Activated CD4-positive, alpha-beta T cell treated with anti-CD3 and anti-CD28 coated beads for 36 hours (primary cell): ENCODE data around the gene LRMDA. TPM values are rescaled to one million over a fixed set of nuclear protein-coding genes. Genes with fewer than 3 reads are reported as not detected.
"Not testable (repeated sequence)": the region's sequence is repeated elsewhere in the genome, so short reads cannot be mapped to it uniquely, and the experiment has no call there.

Experiments
- ATAC-seq: fragments of 200-7000 bp; cut with Tn5 transposase; one replicate; pipeline ENCODE4 v1.10.0; 2021; ENCODE audit warnings: mild to moderate bottlenecking, moderate library complexity
- CTCF ChIA-PET: fragments of 350-600 bp; sonication (Branson Sonifier 250); formaldehyde crosslinking; loops from one replicate; lab custom pipeline; 2021; ENCODE audit warnings: antibody characterized with exemption; lab: Charles Lee
- POLR2A ChIA-PET: fragments of 350-600 bp; sonication (Branson Sonifier 250); formaldehyde crosslinking; loops from one replicate; lab custom pipeline; 2021; ENCODE audit warnings: antibody characterized with exemption, inconsistent platforms; lab: Charles Lee
- DNase-seq: peaks from one replicate; pipeline ENCODE4 v3.0.0-alpha.2; 2020
- H3K27ac Mint-ChIP-seq: one replicate; pipeline ENCODE4 v1.8.0; 2021; ENCODE audit warnings: mixed read lengths
- H3K27me3 Mint-ChIP-seq: one replicate; pipeline ENCODE4 v1.8.0; 2021; ENCODE audit warnings: mixed read lengths
- H3K36me3 Mint-ChIP-seq: one replicate; pipeline ENCODE4 v1.8.0; 2021; ENCODE audit warnings: low read depth, mixed read lengths
- H3K4me1 Mint-ChIP-seq: one replicate; pipeline ENCODE4 v1.8.0; 2021; ENCODE audit warnings: mixed read lengths
- H3K4me3 Mint-ChIP-seq: one replicate; pipeline ENCODE4 v1.8.0; 2021; ENCODE audit warnings: mild to moderate bottlenecking, moderate library complexity, mixed read lengths
- H3K9me3 Mint-ChIP-seq: one replicate; pipeline ENCODE4 v1.8.0; 2021; ENCODE audit warnings: low read depth, mixed read lengths
- intact Hi-C, 2 experiments: fragments of 100-400 bp; cut with DNase I in 1 of 2; cut with micrococcal nuclease in 1 of 2; formaldehyde crosslinking; loops; one replicate each; pipeline versions ENCODE4 v1.14.2 to v1.15.1; 2022 to 2024; cut with DNase I, micrococcal nuclease
- total RNA-seq, 2 experiments: library from RNA; stranded (reverse); gene quantifications; one replicate each; pipeline ENCODE4 v1.2.3, GENCODE V29; 2021

Gene LRMDA
- total RNA-seq, 2 experiments from 2014 or later, result not detected

DNA sequence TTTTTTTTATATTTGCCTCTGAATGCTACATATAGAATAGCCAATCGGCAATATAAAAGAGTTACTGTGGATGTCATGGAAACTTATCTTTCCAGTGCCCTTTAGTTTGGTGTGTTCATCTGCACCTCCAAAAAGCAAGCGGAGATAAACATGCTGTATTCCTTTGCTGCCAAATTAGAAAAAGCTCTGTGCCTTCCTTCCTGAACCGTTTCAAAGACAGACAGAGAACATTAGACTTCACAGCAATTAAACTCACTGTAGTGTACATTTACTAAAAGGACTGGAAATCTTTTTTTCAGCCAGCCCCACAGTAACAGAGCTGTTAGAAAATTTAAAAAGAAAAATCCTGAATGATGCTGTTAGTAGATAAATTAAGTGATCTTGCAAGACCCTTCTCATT, 707.5 kb downstream of the LRMDA start:
- ATAC-seq (no peak), DNase-seq (no peak)
- no peaks in the 10 kb centered on the region for H3K27me3 Mint-ChIP-seq
- ChIA-PET CTCF (interaction anchor here (0.9 kb wide), 1 partner anchor 61 kb away, joined by 5 read pairs; no protein-coding TSS in a partner anchor), POLR2A (no interaction called here)
- H3K4me1 Mint-ChIP-seq, result peaks cover 7% of the 10 kb centered on the region
- no peak overlapping the region for H3K27ac Mint-ChIP-seq
- no peaks in the 10 kb centered on the region for H3K9me3 Mint-ChIP-seq
- H3K4me3 Mint-ChIP-seq, result no peak overlapping the region
- intact Hi-C loops, result no loop called here
- H3K36me3 Mint-ChIP-seq, result no peaks in the 10 kb centered on the region

DNA sequence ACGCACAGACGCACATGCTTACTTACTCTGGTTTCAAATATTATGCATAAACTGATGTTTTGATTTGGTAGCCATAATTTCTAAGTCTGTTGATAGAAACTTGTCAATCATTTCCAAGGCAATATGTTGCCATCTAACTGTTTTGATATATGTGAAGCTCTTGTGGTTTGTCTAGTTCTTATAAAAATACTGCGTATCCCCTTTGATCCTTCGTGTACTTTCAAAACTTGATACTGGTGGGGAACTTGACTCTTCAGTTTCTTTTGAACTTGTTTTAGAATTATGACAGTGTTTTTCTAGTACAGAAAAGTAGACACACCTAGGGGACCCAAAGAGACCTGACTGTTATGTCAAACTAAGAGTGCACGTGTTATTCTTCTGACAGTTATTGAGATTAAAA, 708.0 kb downstream of the LRMDA start:
- DNase-seq (no peak), ATAC-seq (peak; percentile 71)
- intact Hi-C loops, result no loop called here
- POLR2A ChIA-PET, result no interaction called here
- no peaks in the 10 kb centered on the region for H3K9me3 Mint-ChIP-seq
- H3K27ac Mint-ChIP-seq, result no peak overlapping the region
- H3K27me3 Mint-ChIP-seq, result no peaks in the 10 kb centered on the region
- H3K36me3 Mint-ChIP-seq, result no peaks in the 10 kb centered on the region
- H3K4me3 Mint-ChIP-seq, result no peak overlapping the region
- H3K4me1 Mint-ChIP-seq, result peaks cover 7% of the 10 kb centered on the region
- CTCF ChIA-PET, result no interaction called here

DNA sequence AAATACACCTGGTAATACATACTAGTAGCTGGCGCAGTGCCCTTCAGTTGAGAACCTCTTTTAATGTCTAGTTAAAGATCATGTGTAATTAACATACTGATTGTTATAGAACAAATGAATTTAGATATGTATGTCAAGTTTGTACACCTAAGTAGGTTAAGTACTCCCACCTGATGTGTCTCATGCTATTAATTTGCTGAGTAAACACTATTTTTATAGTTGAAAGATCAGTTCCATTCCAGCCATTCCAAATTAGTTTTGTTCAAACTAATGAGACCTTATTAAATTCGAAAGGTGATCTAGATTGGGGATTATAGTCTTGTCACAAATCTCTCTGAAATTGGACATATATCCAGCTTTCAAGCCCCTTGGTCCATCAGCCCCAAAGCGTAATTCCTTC, 710.0 kb downstream of the LRMDA start:
- no peak for ATAC-seq
- no peaks in the 10 kb centered on the region for H3K9me3 Mint-ChIP-seq
- H3K36me3 Mint-ChIP-seq, result no peaks in the 10 kb centered on the region
- DNase-seq, result no peak
- no peak overlapping the region for H3K27ac Mint-ChIP-seq
- ChIA-PET POLR2A (no interaction called here), CTCF (interaction anchor here (0.7 kb wide), 1 partner anchor 393 kb away, joined by 3 read pairs; no protein-coding TSS in a partner anchor)
- no peaks in the 10 kb centered on the region for H3K27me3 Mint-ChIP-seq
- intact Hi-C loops, result no loop called here
- no peak overlapping the region for H3K4me3 Mint-ChIP-seq
- H3K4me1 Mint-ChIP-seq, result peaks cover 7% of the 10 kb centered on the region

DNA sequence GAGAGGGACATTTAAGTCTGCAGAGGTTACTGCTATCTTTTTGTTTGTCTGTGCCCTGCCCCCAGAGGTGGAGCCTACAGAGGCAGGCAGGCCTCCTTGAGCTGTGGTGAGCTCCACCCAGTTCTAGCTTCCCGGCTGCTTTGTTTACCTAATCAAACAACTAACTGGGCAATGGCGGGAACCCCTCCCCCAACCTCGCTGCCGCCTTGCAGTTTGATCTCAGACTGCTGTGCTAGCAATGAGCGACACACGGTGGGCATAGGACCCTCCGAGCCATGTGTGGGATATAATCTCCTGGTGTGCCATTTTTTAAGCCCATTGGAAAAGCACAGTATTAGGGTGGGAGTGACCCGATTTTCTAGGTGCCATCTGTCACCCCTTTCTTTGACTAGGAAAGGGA, 716.8 kb downstream of the LRMDA start:
- H3K4me3 Mint-ChIP-seq, CTCF ChIA-PET, H3K9me3 Mint-ChIP-seq, H3K4me1 Mint-ChIP-seq, intact Hi-C loops, H3K27me3 Mint-ChIP-seq, DNase-seq, ATAC-seq, H3K36me3 Mint-ChIP-seq, POLR2A ChIA-PET, H3K27ac Mint-ChIP-seq: not testable (repeated sequence)

DNA sequence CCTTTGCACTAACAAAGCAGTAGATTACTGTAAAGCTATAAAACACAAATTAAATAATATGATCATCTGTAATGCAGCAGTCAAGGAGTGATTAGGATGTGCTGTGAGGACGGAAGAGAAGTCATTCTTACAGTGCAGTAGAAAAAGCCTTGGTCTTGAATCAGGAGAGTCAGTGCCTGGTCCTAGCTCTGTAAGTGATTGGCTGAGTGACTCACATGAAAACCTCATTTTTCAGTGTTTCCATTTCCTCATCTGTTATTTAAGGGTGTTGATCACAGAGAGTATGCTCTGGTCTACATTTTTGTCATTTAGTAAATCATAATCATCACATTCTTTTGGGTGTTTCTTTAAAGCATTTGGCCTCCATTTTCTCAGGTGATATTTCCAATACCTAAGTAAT, 717.8 kb downstream of the LRMDA start:
- POLR2A ChIA-PET, result no interaction called here
- peaks cover 7% of the 10 kb centered on the region for H3K27me3 Mint-ChIP-seq

DNA sequence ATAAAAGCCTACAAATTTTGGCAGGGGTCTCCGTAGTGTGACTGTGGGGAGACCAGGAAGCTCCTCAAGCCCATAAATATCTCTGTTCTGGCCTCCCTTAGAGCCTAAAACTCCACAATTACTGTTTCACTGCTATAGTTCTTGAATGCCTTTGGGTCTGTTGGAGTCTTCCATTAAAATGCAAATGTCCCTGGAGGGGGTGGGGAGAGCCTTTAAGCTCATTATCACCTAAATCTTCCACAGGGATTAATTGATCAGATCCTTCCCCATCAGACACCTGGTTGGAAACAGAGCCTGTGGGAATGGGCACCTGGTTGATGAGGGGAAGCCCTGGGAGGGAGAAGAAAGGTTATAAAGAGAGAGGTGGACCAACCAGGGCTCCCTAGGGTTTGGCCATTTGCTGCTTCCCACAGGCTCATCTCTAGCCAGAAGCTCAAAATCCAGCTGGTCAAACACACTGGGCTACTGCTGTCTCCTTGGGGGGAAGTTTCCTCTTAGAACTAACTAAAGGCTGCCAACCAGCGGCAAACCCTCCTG, 718.2 kb downstream of the LRMDA start:
- H3K9me3 Mint-ChIP-seq, result peaks cover 5% of the 10 kb centered on the region
- H3K27ac Mint-ChIP-seq, result no peak overlapping the region
- H3K36me3 Mint-ChIP-seq, result no peaks in the 10 kb centered on the region
- no peaks in the 10 kb centered on the region for H3K4me1 Mint-ChIP-seq
- DNase-seq (no peak), ATAC-seq (no peak)
- peaks cover 8% of the 10 kb centered on the region for H3K27me3 Mint-ChIP-seq
- H3K4me3 Mint-ChIP-seq, result no peak overlapping the region
- CTCF ChIA-PET, result no interaction called here
- intact Hi-C loops, result no loop called here
- POLR2A ChIA-PET, result no interaction called here

More for the DNA sequence above, 717.8 kb downstream of the LRMDA start:
- peaks cover 5% of the 10 kb centered on the region for H3K9me3 Mint-ChIP-seq
- CTCF ChIA-PET, result no interaction called here
- intact Hi-C loops, result no loop called here
- H3K27ac Mint-ChIP-seq, result no peak overlapping the region
- ATAC-seq (no peak), DNase-seq (no peak)
- no peaks in the 10 kb centered on the region for H3K36me3 Mint-ChIP-seq
- no peak overlapping the region for H3K4me3 Mint-ChIP-seq
- no peaks in the 10 kb centered on the region for H3K4me1 Mint-ChIP-seq

DNA sequence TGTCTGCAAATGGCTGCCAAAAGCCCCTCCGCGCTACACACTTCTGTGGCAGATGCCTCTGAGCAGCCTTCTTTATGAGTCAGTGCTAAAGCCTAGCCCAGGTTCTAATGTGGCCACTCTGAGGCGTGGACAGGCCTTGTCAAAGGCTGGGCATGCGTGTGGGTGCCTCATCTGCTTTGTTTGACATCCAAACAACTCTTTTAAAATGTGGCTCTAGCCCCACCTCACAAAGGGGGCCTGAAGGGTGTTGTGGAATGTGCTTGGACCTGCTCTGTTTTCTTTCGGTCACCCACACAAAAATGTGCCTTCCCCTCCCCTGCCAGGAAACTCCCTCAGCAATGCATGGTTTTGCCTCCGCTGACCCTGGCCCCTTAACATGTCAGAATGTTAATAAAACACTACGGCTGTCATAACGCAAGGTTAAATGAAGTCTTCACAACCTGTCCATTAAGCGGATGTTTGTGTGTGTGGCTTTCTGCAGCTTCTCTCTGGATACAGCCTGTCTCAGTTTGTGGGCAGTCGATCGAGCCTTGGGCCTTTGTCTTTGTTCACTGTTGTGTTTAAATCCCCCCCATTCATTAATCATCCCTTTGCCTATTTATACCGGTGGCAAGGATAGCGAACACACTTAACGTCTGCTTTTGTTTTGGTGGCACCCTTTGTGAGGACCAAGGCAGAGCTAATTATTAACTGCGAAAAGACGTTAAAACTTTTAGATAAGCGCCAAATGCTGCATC, 718.9 kb downstream of the LRMDA start:
- DNase-seq (no peak), ATAC-seq (no peak)
- H3K4me3 Mint-ChIP-seq, result no peak overlapping the region
- ChIA-PET CTCF (no interaction called here), POLR2A (no interaction called here)
- H3K4me1 Mint-ChIP-seq, result no peaks in the 10 kb centered on the region
- no peaks in the 10 kb centered on the region for H3K36me3 Mint-ChIP-seq
- H3K27ac Mint-ChIP-seq, result no peak overlapping the region
- intact Hi-C loops, result no loop called here
- H3K27me3 Mint-ChIP-seq, result peaks cover 10% of the 10 kb centered on the region
- H3K9me3 Mint-ChIP-seq, result peaks cover 5% of the 10 kb centered on the region

DNA sequence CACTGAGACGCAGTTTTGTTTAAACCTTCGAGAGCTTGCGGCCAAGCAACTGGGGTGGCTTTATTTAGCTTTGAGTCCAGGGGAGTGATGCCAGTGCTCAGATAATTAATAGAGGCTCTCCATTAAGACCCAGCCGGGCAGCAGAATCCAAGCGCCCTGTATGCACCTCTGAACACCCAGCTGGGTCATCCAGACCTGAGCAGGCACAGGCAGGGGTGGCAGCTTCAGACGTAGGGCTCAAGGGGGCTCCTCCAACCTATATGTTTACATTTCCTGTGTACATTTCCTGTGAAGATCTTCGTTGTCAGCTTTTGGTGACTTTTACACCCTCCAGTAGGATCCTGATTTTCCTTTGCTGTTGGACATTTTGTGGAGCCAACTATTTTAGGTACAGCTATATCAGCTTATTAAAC, 719.5 kb downstream of the LRMDA start:
- no peaks in the 10 kb centered on the region for H3K4me1 Mint-ChIP-seq
- ChIA-PET CTCF (no interaction called here), POLR2A (no interaction called here)
- intact Hi-C loops, result no loop called here
- H3K36me3 Mint-ChIP-seq, result no peaks in the 10 kb centered on the region
- peaks cover 5% of the 10 kb centered on the region for H3K9me3 Mint-ChIP-seq
- H3K27me3 Mint-ChIP-seq, result peaks cover 10% of the 10 kb centered on the region
- ATAC-seq (no peak), DNase-seq (no peak)
- H3K4me3 Mint-ChIP-seq, result no peak overlapping the region
- no peak overlapping the region for H3K27ac Mint-ChIP-seq

DNA sequence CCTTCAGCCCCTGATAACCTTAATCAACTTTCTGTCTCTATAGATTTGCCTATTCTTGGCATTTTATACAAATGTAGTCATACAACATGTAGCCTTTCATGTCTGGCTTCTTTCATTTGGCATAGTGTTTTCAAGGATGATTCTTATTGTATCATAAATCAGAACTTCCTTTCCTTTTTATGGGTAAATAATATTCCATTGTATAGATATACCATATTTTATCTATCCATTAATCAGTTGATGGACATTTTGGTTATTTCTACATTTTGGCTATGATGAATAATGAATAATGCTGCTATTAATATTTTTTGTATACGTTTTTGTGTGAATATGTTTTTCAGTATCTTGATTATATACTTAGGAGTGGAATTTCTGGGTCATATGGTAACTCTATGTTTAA, 720.8 kb downstream of the LRMDA start:
- no peak overlapping the region for H3K27ac Mint-ChIP-seq
- no peak overlapping the region for H3K4me3 Mint-ChIP-seq
- intact Hi-C loops, result no loop called here
- H3K36me3 Mint-ChIP-seq, result no peaks in the 10 kb centered on the region
- H3K27me3 Mint-ChIP-seq, result peaks cover 10% of the 10 kb centered on the region
- CTCF ChIA-PET, result no interaction called here
- H3K9me3 Mint-ChIP-seq, result peaks cover 5% of the 10 kb centered on the region
- POLR2A ChIA-PET, result no interaction called here
- H3K4me1 Mint-ChIP-seq, result no peaks in the 10 kb centered on the region
- DNase-seq (no peak), ATAC-seq (no peak)

DNA sequence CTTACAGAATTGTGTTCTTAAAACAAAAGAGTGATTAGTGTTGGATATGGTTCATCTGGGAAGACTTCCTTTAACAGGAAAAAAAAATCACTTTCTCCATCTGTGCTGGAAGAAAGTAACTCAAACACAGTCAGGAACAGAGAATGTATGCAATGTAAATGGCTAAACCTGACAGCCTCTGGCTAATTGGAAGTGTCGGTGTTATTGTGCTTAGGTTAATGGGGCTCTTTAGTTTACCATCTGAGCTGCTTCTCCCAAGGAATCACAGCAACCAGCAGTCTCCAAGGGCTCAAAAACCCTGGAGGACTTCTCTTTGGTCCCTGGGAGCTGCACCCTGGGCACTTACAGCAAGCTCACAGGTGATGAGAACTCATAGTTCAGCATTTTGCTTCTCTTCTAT, 724.5 kb downstream of the LRMDA start:
- DNase-seq, result no peak
- no peak overlapping the region for H3K4me3 Mint-ChIP-seq
- ChIA-PET POLR2A (interaction anchor here (0.7 kb wide), 1 partner anchor 1663 kb away, joined by 3 read pairs; no protein-coding TSS in a partner anchor), CTCF (no interaction called here)
- ATAC-seq, result no peak
- intact Hi-C loops, result no loop called here
- no peaks in the 10 kb centered on the region for H3K4me1 Mint-ChIP-seq
- H3K27ac Mint-ChIP-seq, result no peak overlapping the region
- peaks cover 7% of the 10 kb centered on the region for H3K27me3 Mint-ChIP-seq
- no peaks in the 10 kb centered on the region for H3K36me3 Mint-ChIP-seq
- H3K9me3 Mint-ChIP-seq, result peaks cover 2% of the 10 kb centered on the region

DNA sequence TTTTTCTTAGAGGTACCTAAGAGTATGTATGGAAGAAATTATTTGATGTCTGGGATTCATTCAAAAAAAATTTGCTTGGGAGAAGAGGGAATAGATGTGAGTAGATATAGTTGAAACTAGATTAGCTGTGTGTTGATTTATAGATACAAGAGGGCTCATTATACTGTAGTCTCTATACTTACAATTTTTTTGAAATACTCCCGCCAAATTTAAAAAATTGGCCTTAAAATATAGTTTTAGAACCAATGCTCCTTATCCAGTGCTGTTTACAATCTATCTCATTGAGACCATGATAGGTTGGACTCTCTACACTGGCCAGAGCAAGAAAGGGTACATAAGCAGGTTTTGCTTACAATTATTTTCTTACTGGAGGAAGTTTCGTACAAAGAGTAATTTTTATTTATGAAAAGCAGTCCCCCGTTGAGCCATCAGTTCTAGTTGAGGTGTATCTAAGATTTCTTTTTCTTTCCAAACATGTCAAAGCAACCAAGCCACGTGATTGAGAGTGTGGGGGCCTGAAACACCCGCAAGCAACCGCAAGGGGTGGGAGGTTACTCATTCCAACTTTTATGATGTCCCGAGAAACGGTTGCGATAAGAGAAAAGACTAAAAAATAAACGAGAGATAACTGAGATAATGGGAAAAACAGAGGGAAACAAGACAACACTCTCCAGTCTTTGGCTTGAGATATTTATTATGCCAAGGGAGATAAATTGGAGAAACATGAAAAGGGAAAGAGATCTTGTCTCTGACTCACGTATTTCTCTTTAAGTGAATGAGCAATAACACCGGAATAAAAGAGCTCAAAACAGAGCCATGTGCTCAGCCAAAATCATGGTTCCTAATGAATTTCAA, 729.2 kb downstream of the LRMDA start:
- POLR2A ChIA-PET, result no interaction called here

DNA sequence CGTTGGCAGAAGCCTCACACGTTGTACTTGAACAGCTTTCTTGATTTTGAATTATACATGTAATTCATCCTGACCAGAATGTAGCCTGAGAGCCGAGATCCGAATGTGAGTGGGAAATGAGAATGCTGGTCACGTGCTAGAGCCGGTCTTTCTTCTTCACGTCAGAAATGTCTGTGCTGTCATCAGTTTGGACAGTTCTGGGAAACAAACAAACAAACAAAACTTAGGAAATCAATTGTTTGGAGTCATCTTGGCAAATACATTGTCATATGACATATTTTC, 729.8 kb downstream of the LRMDA start:
- ATAC-seq, result no peak
- H3K27ac Mint-ChIP-seq, result no peak overlapping the region
- no peaks in the 10 kb centered on the region for H3K27me3 Mint-ChIP-seq
- POLR2A ChIA-PET, result no interaction called here
- intact Hi-C loops, result no loop called here
- DNase-seq, result no peak
- peaks cover 4% of the 10 kb centered on the region for H3K9me3 Mint-ChIP-seq
- CTCF ChIA-PET, result no interaction called here
- H3K4me1 Mint-ChIP-seq, result no peaks in the 10 kb centered on the region
- H3K4me3 Mint-ChIP-seq, result no peak overlapping the region
- peaks cover under 1% of the 10 kb centered on the region for H3K36me3 Mint-ChIP-seq

More for the DNA sequence above, 729.2 kb downstream of the LRMDA start:
- intact Hi-C loops, result no loop called here
- Mint-ChIP-seq H3K27ac (no peak overlapping the region), H3K4me1 (no peaks in the 10 kb centered on the region), H3K27me3 (no peaks in the 10 kb centered on the region), H3K36me3 (no peaks in the 10 kb centered on the region), H3K9me3 (peaks cover 3% of the 10 kb centered on the region), H3K4me3 (no peak overlapping the region)
- CTCF ChIA-PET, result no interaction called here
- DNase-seq, result no peak
- no peak for ATAC-seq
